GM19240 (cell line): ENCODE results near the gene MBOAT1.
"Not testable (repeated sequence)": the region's sequence is repeated elsewhere in the genome, so short reads cannot be mapped to it uniquely, and the experiment has no call there.

Experiments
- DNase-seq: peaks from one replicate; pipeline ENCODE4 v3.0.0; 2011; ENCODE audit warnings: low spot score; ENCODE audit not compliant: insufficient read length

Gene MBOAT1

DNA sequence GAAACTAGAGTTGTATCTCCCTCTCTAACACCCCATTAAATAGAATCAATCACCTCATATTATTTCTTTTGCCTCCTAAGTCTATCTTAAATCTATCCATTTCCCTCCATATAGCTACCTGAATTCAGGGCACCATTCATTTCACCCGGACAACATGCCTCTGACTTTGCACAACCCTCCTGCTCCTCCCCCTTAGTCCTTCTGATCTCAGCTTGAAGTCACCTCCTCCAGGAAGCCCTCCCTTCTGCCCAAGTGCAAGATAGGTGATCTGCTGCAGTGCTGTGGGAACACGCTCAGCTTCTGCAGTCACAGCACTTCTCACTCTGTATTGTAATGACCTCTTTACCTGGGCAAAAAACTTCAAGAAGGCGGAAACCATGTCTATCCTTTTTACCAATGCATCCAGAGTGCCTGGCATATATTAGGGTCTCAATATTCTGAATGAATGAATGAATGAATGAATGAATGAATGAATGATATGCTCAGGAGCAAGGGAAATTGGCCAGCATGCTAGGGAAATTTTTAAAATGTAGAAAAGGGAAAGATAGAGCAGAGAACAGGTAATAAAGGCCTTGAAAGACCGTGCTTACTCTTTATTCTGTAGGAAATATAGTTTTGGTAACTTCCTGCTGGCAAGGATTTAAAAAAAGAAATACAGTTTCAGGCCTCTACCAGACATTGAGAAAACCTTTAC lies 41.7 kb downstream of the MBOAT1 start:
- DNase-seq = no peak

DNA sequence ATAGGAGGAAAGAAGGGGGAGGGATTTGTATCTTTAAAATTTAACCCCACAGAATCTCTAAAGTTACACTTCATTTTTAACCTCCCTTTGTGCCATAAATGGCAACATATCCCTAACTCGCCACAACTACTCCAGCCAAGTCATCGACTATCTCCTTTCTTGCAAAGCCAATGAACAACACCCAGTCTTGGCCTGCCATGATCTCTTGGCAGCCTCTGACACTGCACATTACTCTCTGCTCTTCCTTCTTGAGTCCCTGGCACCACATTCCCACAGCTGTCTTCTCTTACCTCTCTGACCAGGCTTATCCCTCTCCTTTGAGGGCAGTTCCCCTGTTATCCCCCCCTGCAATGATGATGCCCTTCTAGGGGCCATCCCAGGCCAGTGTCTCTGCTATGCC lies 42.5 kb downstream of the MBOAT1 start:
- DNase-seq = no peak

DNA sequence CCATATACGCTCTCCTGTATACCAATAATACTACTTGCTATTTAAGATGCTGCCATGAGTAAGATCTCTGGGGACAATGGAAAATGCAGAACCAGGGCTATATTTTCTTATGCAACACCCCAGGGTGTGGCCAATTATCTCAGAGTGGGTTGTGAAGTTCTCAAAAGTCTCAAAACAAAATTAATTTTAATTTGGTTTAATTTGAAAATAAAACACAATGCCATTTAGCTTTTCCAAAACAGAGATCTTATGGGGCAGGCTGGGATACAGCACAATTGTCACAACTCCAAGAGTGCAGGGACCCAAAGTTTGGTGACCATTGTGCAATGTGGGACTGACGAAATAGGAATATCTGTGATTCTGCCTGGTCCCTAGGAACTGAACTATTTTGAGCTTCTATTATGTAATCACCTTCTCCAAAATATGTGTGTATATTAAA lies 43.1 kb downstream of the MBOAT1 start:
- no peak for DNase-seq

DNA sequence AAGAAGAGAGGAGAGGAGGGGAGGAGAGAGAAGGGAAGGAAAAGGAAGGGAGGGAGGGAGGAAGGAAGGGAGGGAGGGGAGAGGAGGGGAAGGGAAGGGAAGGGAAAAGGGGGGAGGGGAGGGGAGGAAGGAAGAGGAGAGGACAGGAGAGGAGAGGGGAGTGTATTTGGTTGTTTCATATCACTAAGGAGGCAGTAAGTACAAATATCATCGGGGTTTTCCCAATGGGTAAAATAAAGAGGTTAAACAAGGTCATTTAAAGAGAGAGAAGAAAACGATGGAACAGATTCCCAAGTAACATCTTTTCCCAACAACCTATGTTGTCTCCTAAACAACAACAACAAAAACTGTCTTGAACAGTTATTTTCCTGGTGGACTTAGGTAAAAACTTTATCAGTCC lies 43.6 kb downstream of the MBOAT1 start:
- DNase-seq = no peak

DNA sequence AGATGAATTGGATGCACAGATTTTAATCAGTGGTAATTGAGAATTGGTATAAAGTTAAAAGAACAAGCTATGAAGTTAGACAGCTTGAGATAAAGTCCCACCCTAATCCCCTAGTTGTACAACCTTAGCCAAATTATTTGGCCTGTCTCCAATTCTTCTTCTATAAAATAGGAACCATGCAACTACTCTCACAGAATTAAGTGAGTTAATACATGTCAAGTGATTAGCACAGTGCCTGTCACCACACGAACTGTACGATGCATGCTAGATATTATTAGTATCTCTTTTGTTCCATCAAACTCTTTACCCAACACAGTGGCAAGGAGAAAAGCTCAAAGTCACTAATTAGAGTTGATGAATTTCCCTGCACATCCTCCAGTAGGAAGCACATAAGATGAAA lies 44.7 kb downstream of the MBOAT1 start:
- DNase-seq = no peak

DNA sequence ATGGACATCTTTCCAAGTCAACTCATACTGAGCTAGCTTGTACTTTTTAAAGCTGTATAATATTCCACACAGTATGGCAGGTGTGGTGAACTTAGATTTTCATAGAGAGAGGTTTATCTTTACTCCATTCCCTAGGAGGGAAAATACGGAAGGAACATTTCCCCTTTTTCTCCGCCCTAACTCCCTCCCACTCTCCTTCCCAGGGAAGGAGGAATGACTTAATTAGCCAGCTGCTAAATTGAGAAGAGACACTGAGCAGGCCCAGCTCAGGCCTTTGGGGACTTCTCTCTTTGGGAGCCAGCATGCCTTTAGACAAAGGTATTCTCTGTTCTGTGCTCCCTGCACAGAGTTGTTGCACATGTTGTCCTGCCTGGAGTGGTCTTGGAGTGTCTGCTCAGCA lies 46.1 kb downstream of the MBOAT1 start:
- no peak for DNase-seq

DNA sequence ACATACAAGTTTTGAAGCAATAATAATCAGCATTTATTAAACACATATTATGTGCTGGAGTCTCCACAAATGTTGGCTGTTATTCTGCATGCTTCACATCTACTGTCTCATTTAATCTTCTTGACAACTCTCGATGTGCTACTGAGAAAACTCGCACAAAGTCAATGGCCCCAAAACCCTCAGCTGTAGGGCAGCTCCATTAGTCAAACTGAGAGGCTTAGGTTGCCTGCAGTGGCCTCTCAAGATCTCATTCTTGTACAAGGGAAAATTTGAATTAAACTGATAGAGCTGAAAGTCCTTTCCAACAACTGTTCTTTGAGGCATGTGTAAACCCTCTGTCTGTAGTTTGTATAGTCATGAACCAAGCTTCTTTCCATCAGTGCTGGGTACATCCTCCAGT lies 49.8 kb downstream of the MBOAT1 start:
- DNase-seq = no peak

DNA sequence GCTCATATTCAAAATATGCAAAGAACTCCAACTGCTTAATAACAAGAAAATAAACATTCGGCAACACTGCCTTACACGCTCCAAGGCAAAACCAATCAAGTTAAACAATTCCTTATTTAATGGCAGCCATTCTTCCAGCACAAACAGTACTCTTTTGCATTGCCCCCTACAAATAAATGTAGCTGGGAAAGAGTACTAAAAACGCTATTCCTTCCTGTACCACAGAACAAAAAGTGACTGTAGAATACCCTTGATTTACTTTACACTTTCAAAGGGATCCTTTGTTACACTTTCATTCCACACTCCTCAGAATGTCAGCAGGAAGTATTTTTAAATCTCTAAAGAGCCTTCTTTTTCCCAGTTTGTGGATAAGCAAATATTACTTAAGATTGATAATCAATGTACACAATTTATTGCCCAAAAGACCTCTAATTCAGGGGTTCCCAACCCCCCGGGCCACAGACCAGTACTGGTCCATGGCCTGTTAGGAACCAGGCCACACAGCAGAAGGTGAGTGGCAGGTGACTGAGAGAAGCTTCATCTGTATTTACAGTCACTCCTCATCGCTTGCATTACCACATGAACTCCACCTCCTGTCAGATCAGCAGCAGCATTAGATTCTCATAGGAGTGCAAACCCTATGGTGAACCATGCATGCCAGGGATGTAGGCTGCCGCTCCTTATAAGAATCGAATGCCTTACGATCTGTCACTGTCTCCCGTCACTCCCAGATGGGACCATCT lies 51.6 kb downstream of the MBOAT1 start:
- no peak for DNase-seq

DNA sequence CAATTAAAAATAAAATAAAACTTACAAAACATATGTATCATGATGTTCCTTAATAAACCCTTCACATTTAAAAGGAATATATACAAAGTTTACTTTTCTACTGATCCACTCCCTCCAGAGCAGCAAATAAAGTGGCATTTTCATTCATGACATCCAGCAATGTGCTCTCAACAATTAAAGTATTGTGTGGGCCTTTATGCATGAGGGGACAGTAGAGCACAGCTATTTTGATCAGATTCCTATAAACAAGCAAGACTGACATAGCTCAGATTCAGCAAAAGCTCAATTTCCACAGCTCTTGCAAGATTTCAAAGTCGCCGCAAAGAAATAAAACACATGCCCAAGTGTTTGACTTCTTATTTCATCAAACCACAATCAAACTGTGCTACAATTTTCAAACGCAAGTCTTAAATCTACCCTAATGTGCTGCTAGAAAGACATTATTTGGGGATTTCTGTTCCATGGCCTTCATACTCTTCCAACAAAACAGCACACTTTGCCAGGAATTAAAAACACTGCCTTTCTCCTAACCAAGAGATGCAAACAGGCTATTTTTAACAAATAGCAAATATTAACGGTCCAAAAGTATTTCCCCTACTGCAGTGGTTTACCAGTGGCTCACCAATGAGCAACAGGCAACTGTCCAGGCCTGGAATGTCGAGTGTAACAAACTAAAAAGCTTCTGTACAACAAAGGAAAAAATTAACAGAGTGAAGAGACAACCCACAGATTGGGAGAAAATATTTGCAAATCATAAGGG lies 52.3 kb downstream of the MBOAT1 start:
- no peak for DNase-seq

DNA sequence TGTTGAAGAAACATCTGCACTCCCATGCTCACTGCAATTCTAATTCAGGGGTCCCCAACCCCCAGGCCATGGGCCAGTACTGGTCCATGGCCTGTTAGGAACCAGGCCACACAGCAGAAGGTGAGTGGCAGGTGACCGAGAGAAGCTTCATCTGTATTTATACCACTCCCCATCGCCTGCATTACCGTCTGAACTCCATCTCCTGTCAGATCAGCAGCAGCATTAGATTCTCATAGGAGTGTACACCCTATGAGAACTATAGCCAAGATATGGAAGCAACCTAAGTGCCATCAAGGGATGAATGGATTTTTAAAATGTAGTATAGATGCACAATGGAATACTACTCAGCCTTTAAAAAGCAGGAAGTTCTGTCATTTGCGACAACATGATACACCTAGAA lies 53.2 kb downstream of the MBOAT1 start:
- no peak for DNase-seq

DNA sequence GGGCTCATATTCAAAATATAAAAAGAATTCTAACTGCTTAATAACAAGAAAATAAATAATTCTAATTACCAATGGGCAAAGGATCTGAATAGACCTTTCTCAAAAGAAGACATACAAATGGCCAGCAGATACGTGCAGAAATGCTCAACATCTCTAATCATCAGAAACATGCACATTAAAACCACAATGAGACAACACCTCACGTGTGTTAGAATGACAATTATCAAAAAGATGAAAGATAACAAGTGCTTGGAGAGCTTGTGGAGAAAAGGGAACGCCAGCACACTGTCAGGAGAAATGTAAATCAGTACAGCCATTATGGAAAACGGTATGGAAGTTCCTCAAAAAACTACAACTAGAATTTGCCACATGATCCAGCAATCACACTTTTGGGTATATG lies 53.6 kb downstream of the MBOAT1 start:
- no peak for DNase-seq

DNA sequence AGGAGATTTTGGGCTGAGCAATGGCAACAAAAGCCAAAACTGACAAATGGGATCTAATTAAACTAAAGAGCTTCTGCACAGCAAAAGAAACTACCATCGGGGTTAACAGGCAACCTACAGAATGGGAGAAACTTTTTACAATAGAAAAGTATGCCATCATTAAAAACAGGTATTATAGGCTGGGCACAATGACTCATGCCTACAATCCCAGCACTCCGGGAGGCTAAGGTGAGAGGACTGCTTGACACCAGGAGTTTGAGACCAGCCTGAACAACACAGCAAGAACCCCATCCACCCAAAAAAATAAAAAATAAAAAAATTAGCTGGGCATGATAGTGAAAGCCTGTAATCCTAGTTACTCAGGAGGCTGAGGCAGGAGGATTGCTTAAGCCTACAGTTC lies 55.4 kb downstream of the MBOAT1 start:
- no peak for DNase-seq

DNA sequence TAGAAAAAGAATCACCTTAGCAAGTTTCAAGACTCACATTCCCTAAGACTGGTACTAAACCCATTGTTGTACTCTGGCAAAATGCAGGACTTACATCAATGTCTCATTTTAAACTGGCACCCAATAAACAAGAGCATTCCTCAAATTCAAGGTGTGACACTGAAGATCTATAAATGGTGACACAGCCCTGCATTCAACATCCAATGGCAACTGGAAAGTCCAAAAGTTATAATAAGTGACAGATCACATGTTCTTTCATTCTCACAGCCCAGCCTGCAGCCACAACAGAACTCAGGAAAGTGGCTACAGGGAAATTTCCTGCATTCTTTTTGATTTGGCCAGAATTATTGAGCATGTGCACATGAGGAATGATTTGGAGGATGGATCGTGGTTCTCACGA lies 57.5 kb downstream of the MBOAT1 start:
- no peak for DNase-seq

DNA sequence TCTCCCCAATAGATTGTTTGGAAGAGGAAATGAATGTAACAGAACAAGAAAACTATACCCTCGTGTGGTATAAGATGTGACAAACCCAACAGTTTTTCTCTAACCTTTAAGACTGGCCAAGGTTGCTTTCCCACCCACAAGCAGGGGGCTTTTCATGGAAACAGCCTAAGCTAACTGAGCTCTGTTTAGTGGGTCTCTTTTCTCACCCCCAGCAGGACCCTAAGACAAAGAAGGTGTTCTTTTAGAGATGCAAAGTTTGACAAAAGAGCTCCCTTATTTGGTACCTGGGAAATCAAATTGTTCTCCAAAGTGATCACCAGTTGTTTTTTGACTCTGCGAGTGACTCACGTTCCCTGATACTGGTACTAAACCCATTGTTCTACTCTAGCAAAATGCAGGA lies 59.1 kb downstream of the MBOAT1 start:
- no peak for DNase-seq

DNA sequence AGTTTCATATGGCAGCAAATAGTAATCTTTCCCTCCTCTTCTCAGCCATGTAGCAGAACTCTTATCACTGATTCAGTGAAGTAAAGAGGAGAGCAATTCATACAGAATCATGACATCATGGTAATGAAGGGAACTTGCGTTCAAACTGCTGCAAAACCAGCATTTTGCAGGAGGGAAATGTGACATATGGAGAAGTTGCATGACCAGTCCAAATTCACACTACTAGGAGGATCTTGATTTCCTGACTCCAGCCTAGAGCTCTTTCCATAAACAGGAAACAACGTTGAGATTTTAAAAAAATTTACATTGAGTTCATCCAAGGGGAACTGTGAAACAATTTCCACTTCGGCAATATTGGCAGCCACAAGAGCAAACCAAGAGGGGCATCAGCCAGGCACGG lies 63.8 kb downstream of the MBOAT1 start:
- no peak for DNase-seq

DNA sequence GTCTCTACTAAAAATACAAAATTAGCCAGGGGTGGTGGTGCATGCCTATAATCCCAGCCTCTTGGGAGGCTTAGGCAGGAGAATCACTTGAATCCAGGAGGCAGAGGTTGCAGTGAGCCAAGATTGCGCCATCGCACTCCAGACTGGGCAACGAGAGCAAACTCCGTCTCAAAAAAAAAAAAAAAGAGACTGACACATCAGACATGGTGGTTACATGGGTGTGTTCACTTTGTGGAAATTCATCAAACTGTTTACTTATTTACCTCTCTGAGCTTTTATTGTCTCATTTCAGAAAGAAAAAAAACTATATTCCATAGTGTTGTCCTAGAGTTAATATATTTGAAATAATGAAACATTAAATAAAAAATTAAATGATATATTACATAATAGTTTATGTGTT lies 64.8 kb downstream of the MBOAT1 start:
- DNase-seq = no peak

DNA sequence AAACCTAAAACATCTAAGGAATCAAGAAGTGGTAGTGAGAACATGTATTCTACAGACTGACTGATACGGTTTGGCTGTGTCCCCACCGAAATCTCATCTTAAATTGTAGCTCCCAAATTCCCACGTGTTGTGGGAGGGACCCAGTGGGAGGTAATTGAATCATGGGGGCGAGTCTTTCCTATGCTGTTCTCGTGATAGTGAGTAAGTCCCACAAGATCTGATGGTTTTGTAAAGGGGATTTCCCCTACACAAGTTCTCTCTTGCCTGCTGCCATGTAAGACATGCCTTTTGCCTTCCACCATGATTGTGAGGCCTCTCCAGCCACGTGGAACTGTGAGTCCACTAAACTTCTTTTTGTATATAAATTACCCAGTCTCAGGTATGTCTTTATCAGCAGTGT lies 65.4 kb downstream of the MBOAT1 start:
- DNase-seq = not testable (repeated sequence)

DNA sequence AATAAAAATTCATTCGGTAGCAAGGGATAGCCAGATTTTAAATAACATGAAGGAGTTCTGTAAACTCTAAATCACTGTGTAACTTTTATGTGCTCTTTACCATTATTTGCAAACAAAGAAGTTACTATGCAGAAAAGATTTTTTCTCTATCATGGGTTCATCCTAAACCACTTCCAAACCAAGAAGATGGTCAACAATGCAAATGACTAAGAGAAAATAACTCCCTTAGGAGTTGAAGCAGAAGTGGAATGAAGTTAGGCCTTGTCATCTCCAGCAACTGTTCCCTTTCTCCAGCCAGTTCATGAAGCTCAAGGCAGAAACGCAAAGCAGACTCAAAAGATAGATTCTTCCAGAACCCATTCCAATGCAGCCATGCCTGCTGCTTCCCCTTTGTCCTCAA lies 66.0 kb downstream of the MBOAT1 start:
- no peak for DNase-seq

DNA sequence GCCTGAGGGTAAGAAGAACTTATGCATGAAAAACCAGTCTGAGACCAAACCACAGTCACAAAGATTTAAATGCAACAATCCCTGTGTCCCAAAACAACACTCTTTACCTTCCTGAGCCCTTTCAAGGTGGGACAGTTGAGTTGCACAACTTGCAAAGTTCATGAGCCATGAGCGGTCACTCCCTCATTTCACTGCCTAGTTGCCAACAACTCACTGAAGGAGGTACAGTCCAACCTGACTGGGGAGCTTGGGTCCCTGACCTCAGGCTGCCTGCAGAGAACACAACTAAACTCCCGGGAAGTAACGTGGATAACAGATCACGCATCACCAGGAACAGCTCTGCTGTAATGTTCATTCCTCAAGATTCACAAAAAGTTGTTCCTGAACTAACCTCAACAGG lies 69.4 kb downstream of the MBOAT1 start:
- DNase-seq = no peak

DNA sequence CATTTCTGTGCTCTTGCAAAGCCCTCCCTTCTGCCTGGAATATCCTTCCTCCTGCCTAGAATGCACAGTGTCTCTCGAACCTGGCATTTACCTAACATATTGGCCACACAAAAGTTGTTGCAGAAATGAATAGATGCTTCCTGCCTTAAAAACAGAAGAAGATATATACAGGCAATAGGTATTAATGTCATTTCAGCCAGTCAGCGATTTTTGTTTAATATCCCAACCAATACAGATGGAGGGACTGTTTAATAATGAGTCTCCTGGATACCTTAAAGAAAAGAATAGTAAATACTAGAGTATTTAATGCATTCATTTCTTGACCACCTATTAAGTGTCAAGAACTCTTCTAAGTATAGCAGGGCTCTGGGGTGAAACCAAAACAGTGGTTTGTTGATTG lies 70.3 kb downstream of the MBOAT1 start:
- DNase-seq = no peak

DNA sequence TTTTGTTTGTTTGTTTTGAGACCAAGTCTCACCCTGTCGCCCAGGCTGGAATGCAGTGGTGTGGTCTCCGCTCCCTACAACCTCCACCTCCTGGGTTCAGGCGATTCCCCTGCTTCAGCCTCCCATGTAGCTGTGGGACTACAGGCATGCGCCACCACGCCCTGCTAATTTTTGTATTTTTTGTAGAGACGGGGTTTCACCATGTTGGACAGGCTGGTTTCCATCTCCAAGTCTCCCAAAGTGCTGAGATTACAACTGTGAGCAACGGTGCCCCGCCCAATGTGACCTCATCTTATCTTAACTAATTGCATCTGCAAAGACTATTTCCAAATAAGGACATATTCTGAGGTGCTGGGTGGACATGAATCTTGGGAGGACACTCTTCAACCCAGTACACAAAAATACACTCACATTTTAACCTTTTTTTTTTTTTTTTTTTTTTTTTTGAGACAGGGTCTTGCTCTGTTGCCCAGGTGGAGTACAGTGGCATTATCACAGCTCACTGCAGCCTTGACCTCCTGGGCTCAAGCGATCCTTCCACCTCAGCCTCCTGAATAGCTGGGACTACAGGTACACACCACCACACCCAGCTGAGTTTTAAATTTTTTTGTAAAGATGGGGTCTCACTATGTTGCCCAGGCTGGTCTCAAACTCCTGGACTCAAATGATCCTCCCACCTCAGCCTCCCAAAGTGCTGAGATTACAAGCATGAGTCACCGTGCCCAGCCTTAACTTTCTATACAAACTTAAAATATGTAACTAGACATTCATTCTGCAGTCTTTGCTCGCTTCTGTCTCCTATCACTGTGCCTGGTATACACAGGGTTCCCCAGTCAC lies 72.9 kb downstream of the MBOAT1 start:
- DNase-seq = not testable (repeated sequence)

DNA sequence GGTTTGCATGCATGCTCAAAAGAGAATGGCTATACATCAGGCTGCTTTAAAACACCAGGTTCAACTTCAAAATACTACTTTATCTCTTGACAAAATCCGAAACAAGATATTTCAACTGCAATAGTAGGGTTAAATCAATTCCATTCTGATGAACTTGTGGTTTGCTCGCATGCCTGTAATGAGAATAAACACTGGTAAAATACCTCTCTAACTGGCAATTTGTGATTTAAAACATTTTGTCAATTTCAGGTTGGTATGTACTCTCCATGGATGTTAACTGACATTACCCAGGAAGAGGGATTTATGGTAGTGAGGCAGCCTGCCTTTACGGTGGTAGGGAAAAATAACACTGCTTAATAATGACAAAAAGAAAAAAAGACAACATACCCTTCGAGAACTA lies 74.4 kb downstream of the MBOAT1 start:
- DNase-seq = no peak
